Stimulated activated CD4-positive, alpha-beta T cell treated with anti-CD3 and anti-CD28 coated beads, Interleukin-2, amount 100 ng/mL, for 24 hours (primary cell): ENCODE measurements around the gene DDX49.
"Not testable (repeated sequence)": the region's sequence is repeated elsewhere in the genome, so short reads cannot be mapped to it uniquely, and the experiment has no call there.

Experiments used
- DNase-seq, 2 donors: peaks; one replicate each; pipeline ENCODE4 v3.0.0-alpha.2; 2020

The DDX49 gene

GRCh38 chr19:18896421-18896841 lies 23.1 kb upstream of the DDX49 start:
- DNase-seq, result no peak

GRCh38 chr19:18897094-18898029 lies 22.2 kb upstream of the DDX49 start:
- no peak for DNase-seq

DNA sequence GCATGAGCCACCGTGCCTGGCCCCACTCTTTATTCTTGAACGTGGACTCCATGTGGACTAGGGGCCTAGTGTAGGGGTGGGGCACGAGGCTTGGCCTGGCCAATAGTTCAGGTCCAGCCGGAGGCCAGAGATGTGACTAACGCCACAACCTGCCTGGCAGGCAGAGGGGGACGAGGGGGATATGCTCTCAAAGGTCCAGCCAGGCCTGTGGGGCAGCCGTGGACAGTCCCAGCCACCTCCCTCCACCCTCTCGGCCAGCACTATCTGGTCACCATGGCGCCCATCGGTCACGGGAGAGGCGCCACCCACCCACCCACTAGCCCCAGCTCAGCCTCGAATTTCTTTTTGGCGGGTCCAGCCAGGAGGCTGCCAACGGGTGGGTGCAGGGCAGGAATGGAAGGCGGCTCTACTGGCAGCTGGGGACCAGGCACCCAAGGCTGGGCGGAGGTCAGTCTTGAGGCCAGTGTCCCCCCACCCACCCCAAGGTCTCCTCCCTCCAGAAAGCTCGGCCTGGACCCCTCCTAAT lies 21.4 kb upstream of the DDX49 start:
- DNase-seq, result no peak

DNA sequence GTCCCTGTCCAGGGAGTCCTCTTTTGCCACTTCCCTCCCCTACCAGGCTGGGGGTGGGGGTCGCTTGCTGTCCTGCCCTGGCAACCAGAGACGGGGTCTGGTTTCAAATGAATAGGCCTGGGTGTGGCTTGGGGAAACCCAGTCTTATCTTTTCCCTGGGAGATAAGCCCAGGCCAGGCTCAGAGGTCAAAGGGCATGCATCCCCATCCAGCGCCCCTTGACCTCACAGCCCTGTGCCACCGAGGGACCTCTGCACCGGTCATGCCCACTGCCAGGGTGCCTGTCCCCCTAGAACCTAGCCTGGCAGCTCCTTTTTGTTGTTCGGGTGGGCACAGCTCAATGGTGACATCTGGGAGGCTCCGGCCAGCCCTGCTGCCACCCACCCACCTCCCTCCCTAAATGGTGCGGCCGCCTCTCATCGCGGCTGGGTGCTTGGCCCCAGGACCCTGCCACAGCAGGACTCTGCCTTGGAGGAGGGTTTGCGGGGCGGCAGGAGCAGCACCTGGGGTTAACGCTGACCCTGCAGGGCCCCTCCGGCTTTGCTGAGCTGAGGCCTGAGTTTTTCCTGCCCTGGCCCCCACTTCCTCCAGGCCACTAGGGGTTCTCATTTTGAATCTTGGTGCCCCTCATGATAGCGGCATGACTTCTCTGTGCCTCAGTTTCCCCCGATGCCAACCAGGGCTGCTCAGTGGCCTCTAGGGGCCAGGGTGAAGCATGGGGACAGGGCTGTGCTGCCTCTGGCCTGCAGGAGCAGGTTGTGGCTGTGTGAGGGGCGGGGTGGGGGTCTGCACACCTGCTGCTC lies 20.7 kb upstream of the DDX49 start:
- DNase-seq, result no peak

GRCh38 chr19:18899624-18900560 lies 19.6 kb upstream of the DDX49 start:
- no peak for DNase-seq

DNA sequence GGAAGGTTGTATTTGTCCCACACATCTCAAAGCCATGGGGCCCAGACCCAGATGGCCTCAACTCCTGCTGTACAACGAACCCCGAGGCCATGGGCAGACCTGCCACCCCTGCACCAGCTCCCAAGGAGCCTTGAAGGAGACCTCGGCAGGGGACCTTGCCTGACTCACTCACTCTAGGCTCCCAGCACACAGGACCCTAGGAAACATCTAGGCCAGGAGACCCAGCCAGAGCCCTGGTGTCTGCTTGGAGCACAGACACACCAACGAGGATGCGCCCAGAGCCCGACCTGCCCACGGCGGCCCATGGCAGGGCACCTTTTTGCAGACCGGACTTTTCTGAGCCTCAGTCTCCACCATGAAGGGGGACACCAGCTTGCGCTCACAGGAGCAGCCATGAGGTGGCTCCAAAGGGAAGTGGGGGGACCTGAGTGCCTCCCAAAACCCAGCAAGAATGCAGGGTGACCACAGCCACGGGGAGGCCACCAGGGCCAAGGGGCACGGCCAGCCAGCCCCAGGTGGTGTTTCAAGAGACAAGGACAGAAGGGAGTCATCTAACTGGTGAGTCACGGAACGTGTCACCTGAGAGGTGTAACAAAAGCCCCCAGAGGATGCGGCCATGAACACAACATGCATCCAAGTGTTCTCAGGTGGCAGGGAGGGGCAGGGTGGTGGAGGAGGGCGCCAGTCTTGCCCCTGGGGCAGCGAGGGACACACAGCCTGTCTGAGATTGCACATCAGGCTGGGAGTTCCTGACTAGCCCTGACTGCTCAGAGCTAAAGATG lies 18.6 kb upstream of the DDX49 start:
- no peak for DNase-seq

GRCh38 chr19:18901491-18901890 lies 18.0 kb upstream of the DDX49 start:
- DNase-seq, result no peak

- not testable (repeated sequence) for DNase-seq
Observed at GRCh38 chr19:18902519-18902918, 17.0 kb upstream of the DDX49 start.

DNA sequence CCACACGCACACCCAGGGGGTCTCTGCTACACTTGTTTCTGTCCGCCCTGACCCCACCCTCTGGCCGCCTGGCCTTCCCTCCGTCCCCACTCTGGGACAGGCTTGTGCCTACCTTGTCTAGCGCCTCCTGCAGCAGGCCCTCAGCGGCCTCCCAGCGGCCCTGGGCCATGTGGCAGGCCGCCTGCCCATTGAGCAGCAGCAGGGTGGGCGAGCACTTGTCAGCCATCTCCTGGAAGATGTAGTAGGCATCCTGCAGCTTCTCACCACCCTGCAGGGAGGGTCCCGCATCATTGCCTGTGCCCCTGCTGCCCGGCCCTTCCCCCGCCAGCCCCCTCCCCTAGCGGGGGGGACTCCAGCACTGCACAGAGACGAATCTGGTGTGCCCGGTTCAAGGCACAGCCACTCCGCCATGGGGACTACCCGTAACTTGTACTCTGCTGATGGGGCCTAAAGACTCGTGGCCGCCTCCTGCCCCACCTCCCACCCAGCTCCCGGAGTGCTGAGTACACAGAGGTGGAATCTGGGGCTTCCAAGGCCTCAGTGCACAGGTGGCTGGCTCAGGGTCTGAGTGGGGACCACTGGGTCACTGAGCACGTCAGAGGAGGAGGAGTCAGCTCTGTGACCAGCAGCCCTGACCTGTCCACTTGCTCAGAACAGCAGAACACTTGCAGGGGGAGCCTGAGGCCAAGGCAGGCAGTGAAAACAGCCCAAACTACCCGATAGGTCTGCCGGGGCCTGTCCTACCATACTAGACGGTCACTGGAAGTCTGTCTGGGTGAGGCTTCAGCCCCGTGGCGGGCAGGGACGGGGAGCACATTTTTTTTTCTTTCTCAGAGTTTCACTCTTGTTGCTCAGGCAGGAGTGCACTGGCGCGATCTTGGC lies 16.1 kb upstream of the DDX49 start:
- no peak for DNase-seq

GRCh38 chr19:18904334-18905057 lies 15.0 kb upstream of the DDX49 start:
- no peak for DNase-seq

GRCh38 chr19:18905058-18905456 lies 14.5 kb upstream of the DDX49 start:
- DNase-seq, result no peak

GRCh38 chr19:18905513-18906236 lies 13.8 kb upstream of the DDX49 start:
- no peak for DNase-seq

DNA sequence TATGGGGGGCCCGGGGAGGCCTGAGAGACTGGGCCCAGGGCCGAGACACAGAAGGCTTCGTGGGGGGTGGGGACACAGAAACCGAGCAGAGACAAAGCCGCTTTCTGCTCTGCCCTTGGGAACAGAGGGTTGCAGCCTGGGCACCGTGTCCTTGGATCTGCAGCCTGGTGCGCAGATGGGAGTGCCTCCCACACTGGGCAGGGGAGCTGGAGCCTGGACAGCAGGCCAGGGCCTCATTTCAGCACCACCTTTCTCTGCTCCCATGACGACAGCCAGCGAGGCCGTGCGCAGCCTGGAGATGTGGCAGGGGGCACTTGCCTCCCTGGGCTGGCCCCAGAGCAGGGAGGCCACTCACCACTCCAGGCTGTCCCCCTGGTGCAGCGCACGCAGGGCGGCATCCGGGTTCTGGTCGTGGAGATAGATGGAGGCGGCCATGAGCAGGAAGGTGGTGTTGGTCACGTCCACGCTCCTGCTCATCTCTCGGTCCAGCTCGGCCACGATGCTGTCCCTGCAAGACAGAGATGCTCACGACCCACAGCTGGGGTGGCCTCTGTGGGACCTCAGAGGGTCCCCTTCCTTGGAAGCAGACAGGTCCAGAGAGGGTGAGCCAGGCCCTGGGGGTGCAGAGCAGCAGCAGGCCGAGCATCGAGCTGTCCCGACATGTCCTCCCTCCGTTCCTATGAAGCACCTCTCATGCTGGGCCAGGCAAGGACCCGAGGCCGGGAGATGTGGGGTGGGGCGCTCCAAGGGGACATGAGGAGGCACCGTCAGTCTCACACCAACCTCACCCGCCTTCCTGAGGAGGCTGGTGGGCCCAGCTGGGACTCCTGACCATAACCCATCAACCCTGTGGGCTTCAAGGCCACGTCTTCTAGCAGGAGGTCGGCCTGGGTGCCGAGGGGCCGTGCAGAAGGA lies 12.7 kb upstream of the DDX49 start:
- DNase-seq, result no peak

DNA sequence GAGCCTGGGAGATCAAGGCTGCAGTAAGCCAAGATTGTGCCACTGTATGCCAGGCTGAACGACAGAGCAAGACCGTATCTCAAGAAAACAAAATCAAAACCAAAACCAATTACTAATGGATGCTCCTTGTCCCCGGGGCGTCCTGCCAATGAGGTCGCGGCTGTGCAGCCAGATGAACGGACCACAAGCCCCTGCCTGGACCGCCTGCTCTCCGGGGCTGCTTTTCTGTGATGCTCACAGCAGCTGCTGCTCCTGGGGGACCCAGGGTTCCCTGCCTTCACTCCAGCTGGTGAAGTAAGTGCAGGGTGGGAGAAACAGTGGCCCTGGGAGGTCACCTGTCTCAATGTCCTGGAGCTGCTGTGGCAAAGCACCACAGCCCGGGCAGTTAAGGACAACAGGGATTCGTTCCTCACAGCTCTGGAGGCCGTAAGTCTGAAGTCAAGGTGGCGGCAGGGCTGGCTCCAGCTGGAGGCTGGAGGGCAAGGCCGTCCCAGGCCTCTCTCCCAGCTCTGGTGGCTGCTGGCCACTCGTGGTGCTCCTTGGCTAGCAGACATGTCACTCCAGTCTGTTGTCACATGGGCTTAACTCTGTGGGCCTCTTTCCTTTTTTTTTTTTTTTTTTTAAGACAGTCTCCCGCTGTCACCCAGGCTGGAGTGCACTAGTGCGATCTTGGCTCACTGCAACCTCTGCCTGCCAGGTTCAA lies 10.4 kb upstream of the DDX49 start:
- no peak for DNase-seq

- DNase-seq, result no peak
Observed at GRCh38 chr19:18910010-18910409, 9.5 kb upstream of the DDX49 start.

- no peak for DNase-seq
Observed at GRCh38 chr19:18910801-18911436, 8.6 kb upstream of the DDX49 start.

DNA sequence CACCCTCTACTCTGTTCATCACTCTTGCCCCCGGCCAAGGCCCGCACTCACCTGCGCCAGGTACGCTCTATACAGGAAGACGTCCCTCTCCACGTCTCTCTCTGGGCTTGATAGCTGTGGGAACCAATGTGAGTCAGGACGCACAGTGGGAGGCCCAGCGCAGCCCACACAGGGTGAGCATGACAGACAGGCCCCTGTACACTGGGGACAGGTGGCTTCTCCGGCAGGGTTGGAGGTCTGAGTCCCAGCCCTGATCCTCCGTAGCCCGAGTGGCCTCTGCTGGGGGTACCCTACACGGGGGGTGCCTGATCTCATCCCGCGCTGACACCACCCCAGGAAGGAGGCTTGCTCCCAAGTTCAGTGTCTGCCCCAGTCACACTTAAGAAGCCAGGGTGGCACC lies 6.6 kb upstream of the DDX49 start:
- no peak for DNase-seq
